ENCODE data around the gene SCLY.

The SCLY gene

DNA sequence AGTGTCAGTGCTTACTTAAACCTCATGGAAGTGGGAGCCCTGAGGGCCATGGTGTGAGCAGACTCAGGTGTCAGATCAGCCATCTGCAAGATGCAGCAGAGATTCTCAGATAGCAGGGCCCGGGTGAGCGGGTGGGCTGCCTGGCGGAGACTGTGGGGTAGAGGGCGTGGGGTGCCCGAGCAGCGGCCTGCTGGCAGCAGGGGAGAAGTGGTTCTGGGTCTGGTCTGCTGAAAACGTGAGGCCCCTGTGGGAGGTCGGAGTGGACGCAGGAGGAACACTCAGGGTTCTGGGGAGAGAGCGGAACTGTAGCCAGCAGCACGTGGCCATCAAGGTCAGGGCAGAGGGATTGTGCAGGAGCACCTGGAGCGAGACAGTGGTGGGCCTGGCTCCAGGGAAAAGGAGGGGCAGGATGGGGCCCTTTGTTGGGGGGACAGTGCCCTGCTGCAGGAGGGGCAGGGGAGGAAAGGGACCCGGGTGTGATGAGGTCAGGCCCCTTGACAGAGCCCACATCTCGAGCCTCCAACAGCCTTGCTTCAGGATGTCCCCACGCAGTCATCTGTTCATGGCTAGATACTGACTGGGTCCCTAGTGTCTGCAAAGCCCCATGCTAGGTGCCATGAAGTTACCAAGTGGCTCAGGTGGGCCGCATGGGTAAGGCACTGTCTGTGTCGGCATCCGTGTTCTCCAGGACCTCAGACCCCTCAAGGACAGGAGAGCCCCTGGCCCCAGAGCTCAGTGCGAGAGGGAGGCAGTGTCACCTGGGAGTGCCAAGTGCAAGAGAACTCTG lies 36.6 kb downstream of the SCLY start:
- no peak for DNase-seq (ENCODE audit: low read depth in 3 of 3, low spot score in 1 of 3)

DNA sequence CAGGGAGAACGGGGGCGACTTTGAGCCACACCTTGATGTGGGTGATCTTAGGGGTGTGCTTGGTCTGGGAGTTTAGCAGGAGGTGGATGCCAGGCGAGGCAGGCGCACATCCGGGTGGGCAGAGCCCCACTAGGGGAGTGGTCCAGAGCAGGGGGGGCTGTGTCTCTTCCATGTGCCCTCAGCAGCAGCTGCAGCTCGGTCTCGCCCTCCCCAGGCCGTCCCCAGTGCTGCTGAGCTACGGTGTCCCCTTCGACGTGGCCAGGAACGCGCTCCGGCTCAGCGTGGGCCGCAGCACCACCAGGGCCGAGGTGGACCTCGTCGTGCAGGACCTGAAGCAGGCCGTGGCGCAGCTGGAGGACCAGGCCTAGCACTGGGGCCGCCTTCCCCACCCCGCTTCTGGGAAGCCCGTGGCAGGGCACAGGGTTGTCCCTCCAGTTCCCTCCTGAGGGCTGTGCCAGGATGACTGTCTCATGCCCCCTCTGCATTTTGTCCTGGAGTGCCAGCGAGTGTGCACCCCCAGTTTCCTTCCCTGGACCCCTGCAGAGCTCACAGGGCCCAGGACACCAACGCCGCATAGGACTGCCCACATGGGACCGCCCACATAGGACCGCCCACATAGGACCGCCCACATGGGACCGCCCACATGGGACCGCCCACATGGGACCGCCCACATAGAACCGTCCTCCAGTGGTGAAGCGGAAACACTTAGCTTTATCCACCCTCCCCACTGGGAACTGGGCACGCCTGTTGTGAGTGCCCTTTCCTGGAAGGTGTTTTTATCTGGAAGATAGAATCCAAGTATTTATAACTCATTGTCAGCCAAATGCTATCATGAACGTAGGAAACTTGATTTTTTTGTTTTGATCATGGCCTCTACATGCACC lies 37.4 kb downstream of the SCLY start:
- no peak for DNase-seq (ENCODE audit: low read depth in 3 of 3, low spot score in 1 of 3)

DNA sequence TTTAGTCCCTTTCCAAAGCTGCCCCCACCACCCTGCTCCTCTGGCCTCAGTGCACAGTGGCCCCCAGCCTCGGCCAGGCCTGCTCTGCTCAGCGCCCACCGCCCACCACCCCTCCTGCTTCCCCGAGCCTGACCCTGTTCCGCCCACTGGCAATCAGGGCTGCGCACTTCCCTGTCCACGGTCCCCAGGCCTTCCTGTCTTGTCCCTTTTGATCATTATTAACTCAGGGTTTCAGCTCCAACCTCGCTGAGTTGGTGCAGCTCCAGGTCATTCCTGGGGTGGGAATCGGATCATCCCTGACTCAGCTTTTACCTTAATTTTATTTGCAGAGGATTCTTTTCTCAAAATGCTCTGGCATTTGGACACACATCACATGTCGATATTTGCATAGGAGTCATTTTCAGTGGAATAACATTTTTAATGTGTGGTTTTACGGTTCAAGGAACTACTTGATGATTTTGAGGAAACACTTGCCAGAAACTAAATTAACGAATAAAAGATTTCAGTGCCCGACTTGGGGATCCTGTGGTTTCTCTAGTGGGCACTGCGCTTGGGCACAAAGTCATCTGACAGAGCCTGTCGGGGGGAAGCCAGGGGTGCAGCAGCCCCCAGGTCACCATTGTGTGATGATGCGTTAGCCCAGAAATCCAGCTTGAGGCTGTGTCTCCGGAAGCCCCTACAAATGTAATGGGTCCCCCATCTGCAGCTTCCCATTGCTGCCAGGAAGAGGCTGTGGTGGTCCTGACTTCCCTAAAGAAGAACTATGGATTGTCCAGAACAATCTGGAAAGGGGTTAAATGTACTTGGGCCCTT lies 38.3 kb downstream of the SCLY start:
- DNase-seq (ENCODE audit: low read depth in 3 of 3, low spot score in 1 of 3) = no peak

DNA sequence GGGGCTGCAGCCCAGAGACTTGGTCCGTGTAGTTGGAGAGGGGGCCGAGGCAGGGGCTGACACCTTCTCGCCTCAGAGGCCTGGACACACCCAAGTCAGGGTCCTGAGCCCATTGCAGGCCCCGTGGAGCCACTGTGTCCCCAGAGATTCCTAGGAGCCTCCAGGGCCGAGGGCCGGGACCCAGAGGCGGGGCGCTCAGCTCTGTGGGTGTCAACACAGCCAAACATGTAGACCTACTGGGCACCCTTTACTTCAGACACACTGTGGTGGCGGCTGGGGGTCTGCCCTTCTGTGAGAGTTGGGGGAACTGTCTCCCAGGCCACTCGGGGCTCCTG lies 38.9 kb downstream of the SCLY start:
- DNase-seq (ENCODE audit: low read depth in 3 of 3, low spot score in 1 of 3) = no peak

DNA sequence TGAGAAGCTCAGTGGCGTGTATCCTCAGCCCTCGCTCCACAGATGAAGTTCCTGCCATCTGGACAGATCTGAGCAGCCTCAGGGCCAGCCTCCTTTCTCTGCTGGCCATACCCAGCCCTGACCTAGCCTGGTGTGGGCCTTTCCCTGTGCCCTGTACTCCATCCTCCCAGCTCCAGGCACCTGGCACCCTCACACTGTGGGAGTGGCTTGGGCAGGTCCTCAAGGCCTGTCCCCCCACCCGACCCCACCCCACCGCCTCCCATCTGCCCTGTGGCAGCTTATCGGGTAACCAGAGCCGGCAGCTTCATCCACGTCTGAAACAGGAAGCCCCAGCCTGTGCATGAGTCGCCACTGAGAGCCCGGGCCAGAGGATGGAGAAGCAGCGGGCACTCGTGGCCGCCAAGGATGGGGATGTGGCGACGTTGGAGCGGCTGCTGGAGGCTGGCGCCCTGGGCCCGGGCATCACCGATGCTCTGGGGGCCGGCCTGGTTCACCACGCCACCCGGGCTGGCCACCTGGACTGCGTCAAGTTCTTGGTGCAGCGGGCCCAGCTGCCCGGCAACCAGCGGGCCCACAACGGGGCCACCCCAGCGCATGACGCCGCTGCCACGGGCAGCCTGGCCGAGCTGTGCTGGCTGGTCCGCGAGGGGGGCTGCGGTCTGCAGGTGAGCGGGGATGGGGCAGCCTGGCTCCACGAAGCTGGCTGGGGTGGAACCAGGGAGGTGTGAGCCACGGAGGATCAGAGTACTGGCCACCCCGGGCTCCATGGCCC lies 39.4 kb downstream of the SCLY start, which contains the start of gene ESPNL:
Gene ESPNL (plus strand): TSS at position 292 of the 772 bp plus-strand sequence. CDS start 80 bp downstream, at position 372.
- no peak for DNase-seq (ENCODE audit: low read depth in 3 of 3, low spot score in 1 of 3)

DNA sequence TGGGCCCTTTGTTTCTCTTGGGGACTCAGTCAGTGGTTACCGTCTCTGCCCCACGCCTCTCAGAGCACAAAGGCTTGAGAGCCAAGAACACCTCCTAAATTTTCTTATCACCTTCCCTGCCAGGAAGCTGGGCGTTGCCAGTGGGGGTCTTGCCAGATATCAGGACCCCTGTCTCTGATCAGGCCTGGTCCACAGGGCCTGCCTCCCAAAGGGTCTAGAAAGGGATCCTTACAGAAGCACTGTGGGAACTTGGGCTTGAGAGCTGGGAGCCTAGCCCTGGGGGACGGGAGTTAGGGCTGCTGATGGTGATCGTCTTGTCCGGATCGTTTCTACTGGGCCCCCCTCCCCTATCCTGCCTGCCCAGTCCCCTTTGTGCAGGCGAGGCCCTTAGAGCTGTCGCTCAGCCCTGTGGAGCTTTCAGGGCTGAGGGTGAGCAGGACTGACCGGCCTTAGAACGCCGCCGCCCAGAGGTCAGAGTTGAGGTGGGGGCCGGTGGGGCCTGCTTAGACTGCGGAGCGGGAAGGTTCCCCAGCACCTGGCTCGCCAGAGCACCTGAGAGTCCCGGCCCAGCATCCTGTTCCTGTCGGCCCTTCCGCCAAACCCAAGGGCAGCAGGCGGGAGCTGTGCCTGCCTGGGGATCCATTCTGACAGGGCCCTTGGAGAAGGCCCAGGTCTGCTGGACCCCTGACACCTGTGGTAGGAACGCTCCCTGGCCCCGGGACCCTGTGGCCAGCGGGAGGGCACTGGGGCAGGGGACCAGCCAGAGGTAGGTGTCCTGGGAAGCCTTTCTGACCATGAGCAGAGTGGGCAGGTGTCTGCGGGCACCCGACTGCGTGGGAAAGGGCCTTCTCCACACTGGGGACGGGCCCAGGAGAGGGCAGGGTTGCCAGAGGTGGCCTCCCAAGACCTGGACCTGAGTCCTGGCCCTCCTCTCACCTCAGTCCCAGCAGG lies 40.3 kb downstream of the SCLY start:
- DNase-seq (ENCODE audit: low read depth in 3 of 3, low spot score in 1 of 3) = no peak

DNA sequence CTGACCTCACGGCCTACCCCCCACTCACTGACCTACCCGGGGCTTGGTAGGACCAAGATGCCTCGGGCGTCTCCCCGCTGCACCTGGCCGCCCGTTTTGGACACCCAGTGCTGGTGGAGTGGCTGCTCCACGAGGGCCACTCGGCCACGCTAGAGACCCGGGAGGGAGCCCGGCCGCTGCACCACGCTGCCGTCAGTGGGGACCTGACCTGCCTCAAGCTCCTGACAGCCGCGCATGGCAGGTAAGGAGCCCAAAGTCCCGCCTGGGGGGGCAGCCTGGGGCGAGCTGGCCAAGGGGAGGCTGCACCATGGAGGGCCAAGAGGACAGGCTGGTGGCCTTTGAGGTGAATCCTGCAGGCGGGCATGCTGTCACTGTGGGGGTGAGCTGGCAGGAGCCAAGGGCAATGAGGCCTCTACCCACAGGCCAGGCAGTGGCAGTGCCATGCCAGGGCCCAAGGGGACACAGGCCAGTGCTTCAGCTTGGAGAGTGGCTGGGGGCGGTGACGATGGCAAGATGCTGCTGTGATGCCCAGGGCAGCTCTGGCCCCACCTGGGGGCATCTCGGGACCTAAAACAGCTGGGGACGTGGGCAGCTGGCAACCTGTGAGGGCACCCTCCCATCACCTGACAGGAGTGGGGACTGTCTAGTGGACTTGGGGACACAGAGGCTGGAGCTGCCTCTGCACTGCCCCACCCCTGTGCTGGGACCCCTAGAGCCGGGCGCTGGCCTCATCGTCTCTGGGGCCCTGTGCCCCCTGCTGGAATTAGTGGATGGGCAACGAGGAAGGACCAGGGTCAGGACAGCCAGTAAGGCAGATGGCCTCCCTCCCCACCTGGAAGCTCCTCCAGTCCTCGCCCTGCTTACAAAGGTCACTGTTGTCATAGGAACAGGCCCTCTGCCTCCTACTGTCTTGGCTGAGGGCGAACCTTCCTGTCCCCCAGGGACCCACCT lies 41.4 kb downstream of the SCLY start:
- DNase-seq (ENCODE audit: low read depth in 3 of 3, low spot score in 1 of 3) = no peak

DNA sequence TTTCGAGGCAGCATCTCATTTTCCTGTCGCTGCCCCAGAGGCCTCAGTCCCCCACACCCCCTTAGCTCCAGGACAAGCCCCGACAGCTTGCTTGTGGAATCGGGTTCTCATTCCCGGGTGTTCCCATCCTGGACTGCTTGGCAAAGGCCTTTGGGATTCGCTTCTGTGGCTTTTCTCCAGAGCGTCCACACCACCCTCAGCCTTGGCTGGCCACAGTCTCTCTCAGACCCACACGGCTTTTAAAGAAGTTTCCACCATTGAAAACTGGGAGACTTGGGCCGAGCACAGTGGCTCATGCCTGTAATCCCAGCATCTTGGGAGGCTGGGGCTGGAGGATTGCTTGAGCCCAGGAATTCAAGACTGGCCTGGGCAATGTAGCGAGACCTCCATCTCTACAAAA lies 42.1 kb downstream of the SCLY start:
- DNase-seq (ENCODE audit: low read depth in 3 of 3, low spot score in 1 of 3) = no peak

DNA sequence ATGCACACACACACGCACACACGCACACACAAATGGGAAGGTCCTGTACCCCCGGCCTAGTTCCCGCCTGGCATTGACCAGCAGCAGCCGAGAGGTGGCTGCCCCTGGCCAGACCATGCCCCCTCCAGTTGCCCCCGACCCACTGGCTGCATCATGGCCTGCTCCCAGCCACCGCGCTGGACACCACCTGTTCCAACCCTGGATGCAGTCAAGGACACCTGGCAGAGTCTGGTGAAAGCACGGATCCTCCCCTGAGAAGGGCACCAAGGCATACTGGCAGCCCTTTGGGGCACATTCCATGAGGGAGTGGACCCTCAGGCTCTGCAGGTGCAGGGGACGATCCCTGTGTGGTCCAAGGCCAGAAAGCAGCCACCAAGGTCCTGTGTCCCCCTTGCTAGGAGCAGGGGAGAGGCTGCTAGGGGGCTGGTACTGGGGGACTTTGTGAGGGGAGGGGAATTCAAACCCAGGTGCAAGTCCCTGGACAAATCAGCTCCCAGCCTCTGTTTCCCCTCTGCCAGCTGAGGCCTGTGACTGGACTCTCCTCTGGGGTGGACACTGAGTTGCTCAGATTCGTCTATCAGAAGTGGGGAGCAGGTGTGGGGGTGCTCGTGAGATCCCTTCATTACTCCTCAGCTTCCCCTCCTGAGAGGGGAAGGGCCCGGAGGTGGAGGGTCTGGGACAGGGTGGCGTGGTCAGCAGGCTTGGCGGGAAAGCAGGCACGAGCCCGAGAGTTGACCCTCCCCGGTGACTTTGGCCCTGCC lies 42.8 kb downstream of the SCLY start:
- no peak for DNase-seq (ENCODE audit: low read depth in 3 of 3, low spot score in 1 of 3)

DNA sequence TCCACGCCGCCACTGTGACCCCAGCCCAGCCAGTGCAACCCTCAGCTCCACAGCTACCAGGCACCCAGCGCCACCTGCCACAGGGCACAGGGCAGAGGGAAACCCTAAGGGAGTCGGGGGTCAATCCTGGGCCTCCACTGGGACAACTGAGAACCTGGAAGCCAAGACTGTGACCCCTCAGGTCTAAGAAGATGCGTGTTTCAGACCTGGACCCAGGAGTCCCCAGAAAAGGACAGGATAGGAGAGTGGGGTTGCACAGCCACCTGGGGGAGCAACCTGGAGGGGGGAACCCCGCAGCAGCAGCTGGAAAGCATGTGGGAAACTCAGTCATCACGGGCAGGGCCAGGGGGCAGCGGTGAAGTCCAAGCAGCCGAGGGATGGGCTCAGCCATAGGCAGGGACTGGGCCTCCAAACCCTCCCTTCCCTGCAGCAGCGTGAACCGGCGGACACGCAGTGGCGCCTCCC lies 43.5 kb downstream of the SCLY start:
- no peak for DNase-seq (ENCODE audit: low read depth in 3 of 3, low spot score in 1 of 3)

DNA sequence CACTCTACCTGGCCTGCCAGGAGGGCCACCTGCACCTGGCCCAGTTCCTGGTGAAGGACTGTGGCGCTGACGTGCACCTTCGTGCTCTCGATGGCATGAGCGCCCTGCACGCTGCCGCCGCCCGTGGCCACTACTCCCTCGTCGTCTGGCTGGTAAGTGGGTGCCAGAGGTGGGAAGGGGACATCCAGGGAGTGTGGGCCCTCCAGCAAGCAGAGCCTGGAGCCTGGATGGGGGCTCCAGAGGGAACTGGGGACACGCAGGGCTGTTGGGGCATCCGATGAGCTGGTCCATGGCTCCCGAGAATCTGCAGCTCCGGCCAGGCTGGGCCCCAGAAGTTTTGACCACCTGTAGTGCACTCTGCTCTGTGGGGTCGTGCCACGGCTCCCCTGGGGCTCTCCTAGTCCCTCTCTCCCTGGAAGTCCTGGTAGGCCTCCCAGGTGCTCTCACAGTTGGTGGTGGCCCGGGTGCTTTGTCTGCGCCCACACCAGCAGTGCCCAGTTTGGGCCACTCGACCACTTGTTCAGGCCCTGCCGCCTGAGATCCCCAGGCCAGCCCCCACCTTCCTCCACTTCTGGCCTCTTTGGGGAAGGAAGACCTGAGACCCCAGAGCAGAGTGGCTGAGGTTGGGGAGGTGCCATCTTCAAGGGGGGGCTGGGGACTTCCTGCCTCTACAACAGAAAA lies 44.0 kb downstream of the SCLY start:
- DNase-seq (ENCODE audit: low read depth in 3 of 3, low spot score in 1 of 3) = no peak

DNA sequence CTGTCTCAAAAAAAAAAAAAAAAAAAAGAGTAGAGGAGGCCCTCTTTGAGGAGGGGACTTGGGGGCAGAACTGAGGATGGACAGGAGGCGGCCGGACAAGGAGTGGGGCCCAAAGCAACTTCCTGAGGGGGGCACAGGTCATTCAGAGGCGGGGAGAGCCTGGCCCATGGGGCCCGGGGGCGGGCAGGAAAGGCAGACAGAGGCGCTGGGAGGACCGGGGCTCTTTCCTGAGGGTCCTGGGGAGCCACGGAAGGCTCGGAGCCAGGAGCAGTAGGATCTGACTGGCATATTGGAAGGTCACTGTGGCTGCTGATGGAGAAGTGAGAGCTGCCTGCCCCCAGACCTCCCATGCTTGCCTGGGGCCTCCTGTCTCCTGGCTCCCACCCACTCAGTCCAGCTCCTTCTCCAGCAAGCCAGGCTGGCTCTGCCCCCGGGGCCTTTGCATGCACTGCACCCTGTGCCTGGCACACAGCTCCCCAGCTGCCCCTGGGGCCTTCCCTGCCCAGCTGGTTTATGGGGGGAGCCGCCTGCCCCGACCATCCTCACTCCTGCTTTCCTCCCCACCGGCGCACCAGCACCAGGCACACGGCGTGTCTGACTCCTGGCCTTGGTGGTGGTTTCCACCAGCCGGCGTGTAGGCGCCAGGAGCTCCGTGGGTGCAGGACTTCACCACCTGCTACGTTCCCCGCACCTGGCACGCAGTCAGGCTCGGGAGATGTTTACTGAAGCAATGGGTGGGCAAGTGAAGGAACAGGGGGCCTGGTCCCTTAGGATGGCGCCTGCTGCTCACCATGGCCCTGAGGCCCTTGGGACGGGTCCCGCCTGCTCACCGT lies 44.9 kb downstream of the SCLY start:
- DNase-seq (ENCODE audit: low read depth in 3 of 3, low spot score in 1 of 3) = no peak

DNA sequence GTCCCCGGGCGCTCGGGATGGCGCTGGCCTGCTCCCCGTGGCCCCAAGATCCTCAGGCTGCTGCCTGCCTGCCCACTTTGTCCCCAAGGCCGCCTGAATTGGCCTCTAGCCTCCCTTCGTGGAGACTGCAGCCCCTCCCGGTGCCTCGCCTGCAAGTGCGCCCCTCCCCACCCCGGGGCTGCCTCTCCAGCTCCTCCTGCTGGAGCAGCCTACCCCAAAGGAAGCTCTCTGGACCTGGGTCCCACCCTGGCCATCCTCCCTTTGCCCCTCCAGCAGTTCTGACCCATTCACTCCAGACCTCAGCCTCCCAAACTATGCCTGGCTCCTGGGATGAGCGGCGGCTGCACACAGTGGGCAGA lies 45.5 kb downstream of the SCLY start:
- DNase-seq (ENCODE audit: low read depth in 3 of 3, low spot score in 1 of 3) = no peak

DNA sequence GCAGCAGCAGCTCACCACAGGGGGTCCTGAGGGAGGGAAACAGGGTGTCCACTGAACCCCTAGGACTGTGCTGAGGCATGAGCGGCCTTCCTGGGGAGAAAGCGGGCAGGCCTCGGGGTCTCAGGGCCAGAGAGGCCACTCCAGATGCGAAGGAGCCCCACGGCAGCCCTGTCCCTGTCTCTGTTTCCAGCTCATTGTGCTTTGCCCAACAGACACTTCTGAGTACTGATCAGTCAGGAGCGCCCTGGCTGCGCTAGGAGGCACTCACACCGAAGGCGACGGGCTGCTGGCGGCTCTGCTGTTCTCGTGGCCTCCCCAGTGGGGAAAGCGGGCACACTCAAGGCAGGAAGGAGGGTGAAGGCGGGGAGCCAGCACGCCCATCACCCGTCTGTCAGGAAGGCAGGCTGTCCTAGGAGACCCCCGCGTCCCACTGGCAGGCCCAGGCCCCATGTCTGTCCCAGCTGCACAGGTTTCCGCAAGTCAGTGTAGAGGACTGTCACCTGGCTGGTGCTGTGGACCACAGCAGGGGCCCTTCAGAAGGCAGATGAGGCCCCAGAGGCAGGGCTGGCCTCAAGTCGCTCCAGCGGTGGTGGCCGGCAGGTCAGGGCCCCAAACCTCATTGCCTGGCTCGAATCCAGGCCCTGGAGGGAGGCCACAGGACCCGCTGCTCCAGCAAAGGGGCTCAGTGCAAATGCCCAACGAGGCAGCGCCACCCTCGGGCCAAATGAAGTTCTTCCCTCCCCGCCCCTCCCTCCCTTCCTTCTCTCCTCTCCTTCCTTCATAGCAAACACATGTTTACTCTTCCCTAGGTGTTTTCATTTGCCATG lies 46.1 kb downstream of the SCLY start:
- DNase-seq (ENCODE audit: low read depth in 3 of 3, low spot score in 1 of 3) = no peak

Data from stimulated activated CD4-positive, alpha-beta T cell treated with anti-CD3 and anti-CD28 coated beads, TNF-alpha, amount 100 ng/mL, for 1 hour (primary cell).